ENCODE measurements around the gene RBM10. TPM values are rescaled to one million over a fixed set of nuclear protein-coding genes. Genes with fewer than 3 reads are reported as not detected.

The RBM10 gene
- total and polyA plus RNA-seq, 2 experiments from 2014 or later, result 39.5 to 101 TPM

GRCh38 chrX:47198687-47199080, 53.7 kb downstream of the RBM10 start (continued):
- TF ChIP-seq, protein P1, sequence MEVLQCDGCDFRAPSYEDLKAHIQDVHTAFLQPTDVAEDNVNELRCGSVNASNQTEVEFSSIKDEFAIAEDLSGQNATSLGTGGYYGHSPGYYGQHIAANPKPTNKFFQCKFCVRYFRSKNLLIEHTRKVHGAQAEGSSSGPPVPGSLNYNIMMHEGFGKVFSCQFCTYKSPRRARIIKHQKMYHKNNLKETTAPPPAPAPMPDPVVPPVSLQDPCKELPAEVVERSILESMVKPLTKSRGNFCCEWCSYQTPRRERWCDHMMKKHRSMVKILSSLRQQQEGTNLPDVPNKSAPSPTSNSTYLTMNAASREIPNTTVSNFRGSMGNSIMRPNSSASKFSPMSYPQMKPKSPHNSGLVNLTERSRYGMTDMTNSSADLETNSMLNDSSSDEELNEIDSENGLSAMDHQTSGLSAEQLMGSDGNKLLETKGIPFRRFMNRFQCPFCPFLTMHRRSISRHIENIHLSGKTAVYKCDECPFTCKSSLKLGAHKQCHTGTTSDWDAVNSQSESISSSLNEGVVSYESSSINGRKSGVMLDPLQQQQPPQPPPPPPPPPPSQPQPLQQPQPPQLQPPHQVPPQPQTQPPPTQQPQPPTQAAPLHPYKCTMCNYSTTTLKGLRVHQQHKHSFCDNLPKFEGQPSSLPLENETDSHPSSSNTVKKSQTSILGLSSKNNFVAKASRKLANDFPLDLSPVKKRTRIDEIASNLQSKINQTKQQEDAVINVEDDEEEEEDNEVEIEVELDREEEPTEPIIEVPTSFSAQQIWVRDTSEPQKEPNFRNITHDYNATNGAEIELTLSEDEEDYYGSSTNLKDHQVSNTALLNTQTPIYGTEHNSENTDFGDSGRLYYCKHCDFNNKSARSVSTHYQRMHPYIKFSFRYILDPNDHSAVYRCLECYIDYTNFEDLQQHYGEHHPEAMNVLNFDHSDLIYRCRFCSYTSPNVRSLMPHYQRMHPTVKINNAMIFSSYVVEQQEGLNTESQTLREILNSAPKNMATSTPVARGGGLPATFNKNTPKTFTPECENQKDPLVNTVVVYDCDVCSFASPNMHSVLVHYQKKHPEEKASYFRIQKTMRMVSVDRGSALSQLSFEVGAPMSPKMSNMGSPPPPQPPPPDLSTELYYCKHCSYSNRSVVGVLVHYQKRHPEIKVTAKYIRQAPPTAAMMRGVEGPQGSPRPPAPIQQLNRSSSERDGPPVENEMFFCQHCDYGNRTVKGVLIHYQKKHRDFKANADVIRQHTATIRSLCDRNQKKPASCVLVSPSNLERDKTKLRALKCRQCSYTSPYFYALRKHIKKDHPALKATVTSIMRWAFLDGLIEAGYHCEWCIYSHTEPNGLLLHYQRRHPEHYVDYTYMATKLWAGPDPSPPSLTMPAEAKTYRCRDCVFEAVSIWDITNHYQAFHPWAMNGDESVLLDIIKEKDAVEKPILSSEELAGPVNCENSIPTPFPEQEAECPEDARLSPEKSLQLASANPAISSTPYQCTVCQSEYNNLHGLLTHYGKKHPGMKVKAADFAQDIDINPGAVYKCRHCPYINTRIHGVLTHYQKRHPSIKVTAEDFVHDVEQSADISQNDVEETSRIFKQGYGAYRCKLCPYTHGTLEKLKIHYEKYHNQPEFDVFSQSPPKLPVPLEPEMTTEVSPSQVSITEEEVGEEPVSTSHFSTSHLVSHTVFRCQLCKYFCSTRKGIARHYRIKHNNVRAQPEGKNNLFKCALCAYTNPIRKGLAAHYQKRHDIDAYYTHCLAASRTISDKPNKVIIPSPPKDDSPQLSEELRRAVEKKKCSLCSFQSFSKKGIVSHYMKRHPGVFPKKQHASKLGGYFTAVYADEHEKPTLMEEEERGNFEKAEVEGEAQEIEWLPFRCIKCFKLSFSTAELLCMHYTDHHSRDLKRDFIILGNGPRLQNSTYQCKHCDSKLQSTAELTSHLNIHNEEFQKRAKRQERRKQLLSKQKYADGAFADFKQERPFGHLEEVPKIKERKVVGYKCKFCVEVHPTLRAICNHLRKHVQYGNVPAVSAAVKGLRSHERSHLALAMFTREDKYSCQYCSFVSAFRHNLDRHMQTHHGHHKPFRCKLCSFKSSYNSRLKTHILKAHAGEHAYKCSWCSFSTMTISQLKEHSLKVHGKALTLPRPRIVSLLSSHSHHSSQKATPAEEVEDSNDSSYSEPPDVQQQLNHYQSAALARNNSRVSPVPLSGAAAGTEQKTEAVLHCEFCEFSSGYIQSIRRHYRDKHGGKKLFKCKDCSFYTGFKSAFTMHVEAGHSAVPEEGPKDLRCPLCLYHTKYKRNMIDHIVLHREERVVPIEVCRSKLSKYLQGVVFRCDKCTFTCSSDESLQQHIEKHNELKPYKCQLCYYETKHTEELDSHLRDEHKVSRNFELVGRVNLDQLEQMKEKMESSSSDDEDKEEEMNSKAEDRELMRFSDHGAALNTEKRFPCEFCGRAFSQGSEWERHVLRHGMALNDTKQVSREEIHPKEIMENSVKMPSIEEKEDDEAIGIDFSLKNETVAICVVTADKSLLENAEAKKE (CRISPR knock-in tag; IDR thresholded peaks at IDR 0.05), result no peak
- no peak for TF ChIP-seq STAT1 (IDR thresholded peaks at IDR 0.05; ENCODE audit: unreplicated experiment)

GRCh38 chrX:47199286-47199685, 54.3 kb downstream of the RBM10 start:
- H4K20me1 ChIP-seq (replicated peaks; ENCODE audit: insufficient read depth), result peaks cover 7% of the 10 kb centered on the region
- H3K4me1 Mint-ChIP-seq, result peaks cover 41% of the 10 kb centered on the region
- peaks cover 22% of the 10 kb centered on the region for H3K27me3 Mint-ChIP-seq (ENCODE audit: insufficient read depth, low read depth, poor library complexity)
- peaks cover 96% of the 10 kb centered on the region for H3K36me3 Mint-ChIP-seq (ENCODE audit: low read depth)
- DNase-seq (ENCODE audit: low spot score) (no peak), ATAC-seq (no peak)
- H3K27me3 ChIP-seq (ENCODE audit: insufficient read depth), result no peaks in the 10 kb centered on the region
- H3K4me2 ChIP-seq, result no peak overlapping the region
- no peak overlapping the region for H3K27ac Mint-ChIP-seq
- H3K36me3 ChIP-seq (ENCODE audit: insufficient read depth), result peaks cover 19% of the 10 kb centered on the region
- H3K4me1 ChIP-seq (ENCODE audit: insufficient read depth), result peaks cover 22% of the 10 kb centered on the region
- H3K4me3 ChIP-seq, result no peak overlapping the region
- H3K27ac ChIP-seq (ENCODE audit: low read depth), result no peak overlapping the region
- peaks cover 38% of the 10 kb centered on the region for H3K79me2 ChIP-seq (replicated peaks; ENCODE audit: insufficient read depth)
- no peaks in the 10 kb centered on the region for H3F3A ChIP-seq (replicated peaks; ENCODE audit: low read depth)
- no peak overlapping the region for H3K4me3 Mint-ChIP-seq
- no peaks in the 10 kb centered on the region for H3K9me2 ChIP-seq (ENCODE audit: insufficient read depth)
- no peak overlapping the region for H2AFZ ChIP-seq
- no peaks in the 10 kb centered on the region for H3K9me3 Mint-ChIP-seq
- no peak for TF ChIP-seq EZH2 (IDR thresholded peaks at IDR 0.05; ENCODE audit: low read depth, unreplicated experiment)
- TF ChIP-seq ZNF331 (CRISPR knock-in tag; IDR thresholded peaks at IDR 0.05; ENCODE audit: low read depth), result no peak
- no peak for TF ChIP-seq CREB1 (CRISPR knock-in tag; IDR thresholded peaks at IDR 0.05; ENCODE audit: low read depth)
- TF ChIP-seq POLR2AphosphoS5 (IDR thresholded peaks at IDR 0.05; ENCODE audit: low read depth), result no peak
- TF ChIP-seq CTCF (conservative IDR thresholded peaks at IDR 0.05; ENCODE audit: low read depth in 2 of 2), result no peak
- no peak for TF ChIP-seq ZNF114 (CRISPR knock-in tag; IDR thresholded peaks at IDR 0.05)
- no peak for TF ChIP-seq STAT1 (IDR thresholded peaks at IDR 0.05; ENCODE audit: unreplicated experiment)
- no peak for TF ChIP-seq JUNB (IDR thresholded peaks at IDR 0.05; ENCODE audit: unreplicated experiment)
- TF ChIP-seq, protein P2, sequence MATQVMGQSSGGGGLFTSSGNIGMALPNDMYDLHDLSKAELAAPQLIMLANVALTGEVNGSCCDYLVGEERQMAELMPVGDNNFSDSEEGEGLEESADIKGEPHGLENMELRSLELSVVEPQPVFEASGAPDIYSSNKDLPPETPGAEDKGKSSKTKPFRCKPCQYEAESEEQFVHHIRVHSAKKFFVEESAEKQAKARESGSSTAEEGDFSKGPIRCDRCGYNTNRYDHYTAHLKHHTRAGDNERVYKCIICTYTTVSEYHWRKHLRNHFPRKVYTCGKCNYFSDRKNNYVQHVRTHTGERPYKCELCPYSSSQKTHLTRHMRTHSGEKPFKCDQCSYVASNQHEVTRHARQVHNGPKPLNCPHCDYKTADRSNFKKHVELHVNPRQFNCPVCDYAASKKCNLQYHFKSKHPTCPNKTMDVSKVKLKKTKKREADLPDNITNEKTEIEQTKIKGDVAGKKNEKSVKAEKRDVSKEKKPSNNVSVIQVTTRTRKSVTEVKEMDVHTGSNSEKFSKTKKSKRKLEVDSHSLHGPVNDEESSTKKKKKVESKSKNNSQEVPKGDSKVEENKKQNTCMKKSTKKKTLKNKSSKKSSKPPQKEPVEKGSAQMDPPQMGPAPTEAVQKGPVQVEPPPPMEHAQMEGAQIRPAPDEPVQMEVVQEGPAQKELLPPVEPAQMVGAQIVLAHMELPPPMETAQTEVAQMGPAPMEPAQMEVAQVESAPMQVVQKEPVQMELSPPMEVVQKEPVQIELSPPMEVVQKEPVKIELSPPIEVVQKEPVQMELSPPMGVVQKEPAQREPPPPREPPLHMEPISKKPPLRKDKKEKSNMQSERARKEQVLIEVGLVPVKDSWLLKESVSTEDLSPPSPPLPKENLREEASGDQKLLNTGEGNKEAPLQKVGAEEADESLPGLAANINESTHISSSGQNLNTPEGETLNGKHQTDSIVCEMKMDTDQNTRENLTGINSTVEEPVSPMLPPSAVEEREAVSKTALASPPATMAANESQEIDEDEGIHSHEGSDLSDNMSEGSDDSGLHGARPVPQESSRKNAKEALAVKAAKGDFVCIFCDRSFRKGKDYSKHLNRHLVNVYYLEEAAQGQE (IDR thresholded peaks at IDR 0.05; ENCODE audit: unreplicated experiment), result no peak

Measured in GM23338 (cell line).